K562 (cell line): ENCODE measurements around the gene SCNN1A. TPM values are rescaled to one million over a fixed set of nuclear protein-coding genes. Genes with fewer than 3 reads are reported as not detected.

ENCODE experiments used
- FUS ChIP-seq: fragments of 200-400 bp; formaldehyde crosslinking; optimal IDR thresholded peaks from 2 replicates; pipeline ENCODE3; 2017; ENCODE audit warnings: low read depth, low read length
- HMGN3 ChIP-seq: IDR thresholded peaks from 2 replicates; pipeline ENCODE4 v1.6.1; 2011; ENCODE audit warnings: borderline replicate concordance, low read depth, mild to moderate bottlenecking, mixed read lengths, low read length; ENCODE audit not compliant: insufficient read length; ENCODE audit errors: extremely low read depth
- polyA plus RNA-seq, 8 experiments: library from polyadenylated mRNA; depleted of rRNA in 4 of 8; stranded (reverse) in 5 of 8; unstranded in 3 of 8; fragments of >200 nt; fragmentation: Nextera tagmentation in 2 of 8; fragmentation: Illumina TruSeq in 1 of 8; extraction: Ambion mirVana in 2 of 8; extraction: Trizol in 1 of 8; gene quantifications; 2 replicates each; pipeline versions ENCODE4 v1.2.1 to v1.2.3, GENCODE V29; 2011 to 2014; ENCODE audit warnings: inconsistent platforms in 1 of 8, missing spikeins in 1 of 8
- total RNA-seq, 7 experiments: library from RNA; depleted of rRNA in 6 of 7; stranded (reverse); fragments of >200 nt in 6 of 7; fragmentation: Illumina TruSeq in 2 of 7; extraction: Trizol in 2 of 7; gene quantifications; 2 replicates each; pipeline versions ENCODE4 v1.2.1 to v1.2.3, GENCODE V29; 2011 to 2021; ENCODE audit warnings: low replicate concordance in 1 of 7
- TF ChIP-seq, protein P1 (sequence below): conservative IDR thresholded peaks from 2 replicates; pipeline ENCODE4 v1.6.1; 2011; ENCODE audit warnings: low read depth, mild to moderate bottlenecking, low read length; ENCODE audit not compliant: control insufficient read depth
- TF ChIP-seq, protein P2 (sequence below), 2 experiments: fragments of 450-650 bp; conservative IDR thresholded peaks; 2 replicates each; pipeline ENCODE4 v1.6.1; 2017; ENCODE audit warnings: mild to moderate bottlenecking in 2 of 2, moderate library complexity in 2 of 2
- TF ChIP-seq, protein P3 (sequence below): fragments of 450-650 bp; IDR thresholded peaks from 2 replicates; pipeline ENCODE4 v1.6.1; 2016; ENCODE audit warnings: mild to moderate bottlenecking, moderate library complexity

Gene SCNN1A
- total and polyA plus RNA-seq, 9 of the 15 experiments (the other 6 are each of a cell fraction or from before 2014, with no cell fraction given) = 0.15 to 0.49 (median 0.32) TPM; not detected in 5

DNA sequence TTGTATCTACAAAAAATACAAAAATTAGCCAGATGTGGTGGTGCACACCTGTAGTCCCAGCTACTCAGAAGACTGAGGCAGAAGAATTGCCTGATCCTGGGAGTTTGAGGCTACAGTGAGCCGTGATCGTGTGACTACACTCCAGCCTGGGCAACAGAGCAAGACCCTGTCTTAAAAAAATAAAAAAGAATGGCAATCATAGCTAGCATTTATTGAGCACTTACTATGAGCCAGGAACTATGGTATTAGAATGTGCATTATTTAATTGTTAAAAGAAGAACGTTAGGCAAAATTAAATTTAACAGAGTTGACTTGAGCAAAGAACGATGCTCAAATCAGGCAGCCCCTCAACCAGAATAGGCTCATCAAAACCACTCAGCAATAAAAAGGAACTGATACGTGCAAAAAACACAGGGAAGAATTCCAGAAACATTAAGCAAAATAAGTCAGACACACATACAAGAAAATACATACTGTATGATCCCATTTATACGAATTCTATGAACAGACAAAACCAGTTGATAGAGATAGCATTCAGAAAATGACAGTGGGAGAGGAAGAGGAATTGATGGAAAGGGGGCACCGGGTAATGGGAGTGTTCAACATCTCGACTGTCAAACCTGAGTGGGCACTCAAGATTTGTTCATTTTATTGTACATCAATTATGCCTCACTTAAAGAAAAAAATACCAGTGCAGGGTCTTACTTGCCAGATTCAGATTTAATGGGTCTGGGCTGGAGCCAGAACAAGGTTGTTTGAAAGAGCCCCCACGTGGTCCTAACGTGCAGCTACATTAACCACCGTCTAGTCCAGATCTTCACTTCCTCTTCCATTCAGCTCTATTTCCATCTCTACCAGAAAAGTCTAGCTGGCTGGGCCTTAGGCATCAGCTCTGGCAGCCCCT lies 8.0 kb downstream of the SCNN1A start (continued):
- TF ChIP-seq, protein P1, sequence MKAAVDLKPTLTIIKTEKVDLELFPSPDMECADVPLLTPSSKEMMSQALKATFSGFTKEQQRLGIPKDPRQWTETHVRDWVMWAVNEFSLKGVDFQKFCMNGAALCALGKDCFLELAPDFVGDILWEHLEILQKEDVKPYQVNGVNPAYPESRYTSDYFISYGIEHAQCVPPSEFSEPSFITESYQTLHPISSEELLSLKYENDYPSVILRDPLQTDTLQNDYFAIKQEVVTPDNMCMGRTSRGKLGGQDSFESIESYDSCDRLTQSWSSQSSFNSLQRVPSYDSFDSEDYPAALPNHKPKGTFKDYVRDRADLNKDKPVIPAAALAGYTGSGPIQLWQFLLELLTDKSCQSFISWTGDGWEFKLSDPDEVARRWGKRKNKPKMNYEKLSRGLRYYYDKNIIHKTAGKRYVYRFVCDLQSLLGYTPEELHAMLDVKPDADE = no peak
- TF ChIP-seq HMGN3 (no peak), FUS (no peak)
- TF ChIP-seq, protein P2, sequence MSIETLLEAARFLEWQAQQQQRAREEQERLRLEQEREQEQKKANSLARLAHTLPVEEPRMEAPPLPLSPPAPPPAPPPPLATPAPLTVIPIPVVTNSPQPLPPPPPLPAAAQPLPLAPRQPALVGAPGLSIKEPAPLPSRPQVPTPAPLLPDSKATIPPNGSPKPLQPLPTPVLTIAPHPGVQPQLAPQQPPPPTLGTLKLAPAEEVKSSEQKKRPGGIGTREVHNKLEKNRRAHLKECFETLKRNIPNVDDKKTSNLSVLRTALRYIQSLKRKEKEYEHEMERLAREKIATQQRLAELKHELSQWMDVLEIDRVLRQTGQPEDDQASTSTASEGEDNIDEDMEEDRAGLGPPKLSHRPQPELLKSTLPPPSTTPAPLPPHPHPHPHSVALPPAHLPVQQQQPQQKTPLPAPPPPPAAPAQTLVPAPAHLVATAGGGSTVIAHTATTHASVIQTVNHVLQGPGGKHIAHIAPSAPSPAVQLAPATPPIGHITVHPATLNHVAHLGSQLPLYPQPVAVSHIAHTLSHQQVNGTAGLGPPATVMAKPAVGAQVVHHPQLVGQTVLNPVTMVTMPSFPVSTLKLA (conservative IDR thresholded peaks at IDR 0.05) = peak; percentile 12 to 46; a peak in 1 of 4 replicates
- TF ChIP-seq, protein P3, sequence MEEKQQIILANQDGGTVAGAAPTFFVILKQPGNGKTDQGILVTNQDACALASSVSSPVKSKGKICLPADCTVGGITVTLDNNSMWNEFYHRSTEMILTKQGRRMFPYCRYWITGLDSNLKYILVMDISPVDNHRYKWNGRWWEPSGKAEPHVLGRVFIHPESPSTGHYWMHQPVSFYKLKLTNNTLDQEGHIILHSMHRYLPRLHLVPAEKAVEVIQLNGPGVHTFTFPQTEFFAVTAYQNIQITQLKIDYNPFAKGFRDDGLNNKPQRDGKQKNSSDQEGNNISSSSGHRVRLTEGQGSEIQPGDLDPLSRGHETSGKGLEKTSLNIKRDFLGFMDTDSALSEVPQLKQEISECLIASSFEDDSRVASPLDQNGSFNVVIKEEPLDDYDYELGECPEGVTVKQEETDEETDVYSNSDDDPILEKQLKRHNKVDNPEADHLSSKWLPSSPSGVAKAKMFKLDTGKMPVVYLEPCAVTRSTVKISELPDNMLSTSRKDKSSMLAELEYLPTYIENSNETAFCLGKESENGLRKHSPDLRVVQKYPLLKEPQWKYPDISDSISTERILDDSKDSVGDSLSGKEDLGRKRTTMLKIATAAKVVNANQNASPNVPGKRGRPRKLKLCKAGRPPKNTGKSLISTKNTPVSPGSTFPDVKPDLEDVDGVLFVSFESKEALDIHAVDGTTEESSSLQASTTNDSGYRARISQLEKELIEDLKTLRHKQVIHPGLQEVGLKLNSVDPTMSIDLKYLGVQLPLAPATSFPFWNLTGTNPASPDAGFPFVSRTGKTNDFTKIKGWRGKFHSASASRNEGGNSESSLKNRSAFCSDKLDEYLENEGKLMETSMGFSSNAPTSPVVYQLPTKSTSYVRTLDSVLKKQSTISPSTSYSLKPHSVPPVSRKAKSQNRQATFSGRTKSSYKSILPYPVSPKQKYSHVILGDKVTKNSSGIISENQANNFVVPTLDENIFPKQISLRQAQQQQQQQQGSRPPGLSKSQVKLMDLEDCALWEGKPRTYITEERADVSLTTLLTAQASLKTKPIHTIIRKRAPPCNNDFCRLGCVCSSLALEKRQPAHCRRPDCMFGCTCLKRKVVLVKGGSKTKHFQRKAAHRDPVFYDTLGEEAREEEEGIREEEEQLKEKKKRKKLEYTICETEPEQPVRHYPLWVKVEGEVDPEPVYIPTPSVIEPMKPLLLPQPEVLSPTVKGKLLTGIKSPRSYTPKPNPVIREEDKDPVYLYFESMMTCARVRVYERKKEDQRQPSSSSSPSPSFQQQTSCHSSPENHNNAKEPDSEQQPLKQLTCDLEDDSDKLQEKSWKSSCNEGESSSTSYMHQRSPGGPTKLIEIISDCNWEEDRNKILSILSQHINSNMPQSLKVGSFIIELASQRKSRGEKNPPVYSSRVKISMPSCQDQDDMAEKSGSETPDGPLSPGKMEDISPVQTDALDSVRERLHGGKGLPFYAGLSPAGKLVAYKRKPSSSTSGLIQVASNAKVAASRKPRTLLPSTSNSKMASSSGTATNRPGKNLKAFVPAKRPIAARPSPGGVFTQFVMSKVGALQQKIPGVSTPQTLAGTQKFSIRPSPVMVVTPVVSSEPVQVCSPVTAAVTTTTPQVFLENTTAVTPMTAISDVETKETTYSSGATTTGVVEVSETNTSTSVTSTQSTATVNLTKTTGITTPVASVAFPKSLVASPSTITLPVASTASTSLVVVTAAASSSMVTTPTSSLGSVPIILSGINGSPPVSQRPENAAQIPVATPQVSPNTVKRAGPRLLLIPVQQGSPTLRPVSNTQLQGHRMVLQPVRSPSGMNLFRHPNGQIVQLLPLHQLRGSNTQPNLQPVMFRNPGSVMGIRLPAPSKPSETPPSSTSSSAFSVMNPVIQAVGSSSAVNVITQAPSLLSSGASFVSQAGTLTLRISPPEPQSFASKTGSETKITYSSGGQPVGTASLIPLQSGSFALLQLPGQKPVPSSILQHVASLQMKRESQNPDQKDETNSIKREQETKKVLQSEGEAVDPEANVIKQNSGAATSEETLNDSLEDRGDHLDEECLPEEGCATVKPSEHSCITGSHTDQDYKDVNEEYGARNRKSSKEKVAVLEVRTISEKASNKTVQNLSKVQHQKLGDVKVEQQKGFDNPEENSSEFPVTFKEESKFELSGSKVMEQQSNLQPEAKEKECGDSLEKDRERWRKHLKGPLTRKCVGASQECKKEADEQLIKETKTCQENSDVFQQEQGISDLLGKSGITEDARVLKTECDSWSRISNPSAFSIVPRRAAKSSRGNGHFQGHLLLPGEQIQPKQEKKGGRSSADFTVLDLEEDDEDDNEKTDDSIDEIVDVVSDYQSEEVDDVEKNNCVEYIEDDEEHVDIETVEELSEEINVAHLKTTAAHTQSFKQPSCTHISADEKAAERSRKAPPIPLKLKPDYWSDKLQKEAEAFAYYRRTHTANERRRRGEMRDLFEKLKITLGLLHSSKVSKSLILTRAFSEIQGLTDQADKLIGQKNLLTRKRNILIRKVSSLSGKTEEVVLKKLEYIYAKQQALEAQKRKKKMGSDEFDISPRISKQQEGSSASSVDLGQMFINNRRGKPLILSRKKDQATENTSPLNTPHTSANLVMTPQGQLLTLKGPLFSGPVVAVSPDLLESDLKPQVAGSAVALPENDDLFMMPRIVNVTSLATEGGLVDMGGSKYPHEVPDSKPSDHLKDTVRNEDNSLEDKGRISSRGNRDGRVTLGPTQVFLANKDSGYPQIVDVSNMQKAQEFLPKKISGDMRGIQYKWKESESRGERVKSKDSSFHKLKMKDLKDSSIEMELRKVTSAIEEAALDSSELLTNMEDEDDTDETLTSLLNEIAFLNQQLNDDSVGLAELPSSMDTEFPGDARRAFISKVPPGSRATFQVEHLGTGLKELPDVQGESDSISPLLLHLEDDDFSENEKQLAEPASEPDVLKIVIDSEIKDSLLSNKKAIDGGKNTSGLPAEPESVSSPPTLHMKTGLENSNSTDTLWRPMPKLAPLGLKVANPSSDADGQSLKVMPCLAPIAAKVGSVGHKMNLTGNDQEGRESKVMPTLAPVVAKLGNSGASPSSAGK = peak; percentile 46; the same call in 1 of the 2 replicates
- TF ChIP-seq, all 486 proteins: peak for 14
